ENCODE results near the gene STUB1.

Gene STUB1

DNA sequence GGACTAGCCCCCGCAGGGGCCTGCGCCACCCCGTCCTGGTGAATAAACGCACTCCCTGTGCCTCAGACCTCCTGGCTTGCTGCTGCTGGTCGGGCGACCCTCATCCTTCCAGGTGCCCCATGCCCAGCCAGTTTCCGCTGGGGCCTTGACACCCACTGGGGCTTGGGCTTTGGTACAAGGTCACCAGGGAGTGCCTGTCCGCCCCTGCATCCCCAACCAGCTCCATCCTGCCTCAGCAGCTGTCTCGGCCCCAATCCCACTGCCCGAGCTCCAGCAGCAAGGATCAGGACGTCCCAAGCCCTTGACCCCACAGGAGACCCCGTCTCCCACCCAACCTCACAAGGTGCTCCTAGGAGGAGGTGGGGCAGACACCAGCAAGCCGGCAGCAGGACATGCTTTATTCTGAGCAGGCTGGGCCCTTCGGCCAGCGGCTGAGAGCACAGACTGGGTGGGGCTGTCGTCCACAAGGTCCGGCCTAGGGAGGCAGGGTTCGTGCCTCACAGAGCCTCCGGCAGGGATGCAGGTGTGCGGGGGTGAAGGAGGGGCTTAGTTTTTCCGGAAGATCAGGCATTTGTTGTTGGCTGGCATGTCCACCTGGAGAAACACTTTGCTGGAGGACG lies 46.0 kb upstream of the STUB1 start:
- H3K4me3 ChIP-seq (replicated peaks; ENCODE audit: low read depth, low read length), result no peak overlapping the region
- TF ChIP-seq, protein P1, sequence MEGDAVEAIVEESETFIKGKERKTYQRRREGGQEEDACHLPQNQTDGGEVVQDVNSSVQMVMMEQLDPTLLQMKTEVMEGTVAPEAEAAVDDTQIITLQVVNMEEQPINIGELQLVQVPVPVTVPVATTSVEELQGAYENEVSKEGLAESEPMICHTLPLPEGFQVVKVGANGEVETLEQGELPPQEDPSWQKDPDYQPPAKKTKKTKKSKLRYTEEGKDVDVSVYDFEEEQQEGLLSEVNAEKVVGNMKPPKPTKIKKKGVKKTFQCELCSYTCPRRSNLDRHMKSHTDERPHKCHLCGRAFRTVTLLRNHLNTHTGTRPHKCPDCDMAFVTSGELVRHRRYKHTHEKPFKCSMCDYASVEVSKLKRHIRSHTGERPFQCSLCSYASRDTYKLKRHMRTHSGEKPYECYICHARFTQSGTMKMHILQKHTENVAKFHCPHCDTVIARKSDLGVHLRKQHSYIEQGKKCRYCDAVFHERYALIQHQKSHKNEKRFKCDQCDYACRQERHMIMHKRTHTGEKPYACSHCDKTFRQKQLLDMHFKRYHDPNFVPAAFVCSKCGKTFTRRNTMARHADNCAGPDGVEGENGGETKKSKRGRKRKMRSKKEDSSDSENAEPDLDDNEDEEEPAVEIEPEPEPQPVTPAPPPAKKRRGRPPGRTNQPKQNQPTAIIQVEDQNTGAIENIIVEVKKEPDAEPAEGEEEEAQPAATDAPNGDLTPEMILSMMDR (IDR thresholded peaks at IDR 0.05; ENCODE audit: low read depth, low read length, missing control alignments), result no peak
- DNase-seq (ENCODE audit: extremely low read depth, low read depth), result no peak

DNA sequence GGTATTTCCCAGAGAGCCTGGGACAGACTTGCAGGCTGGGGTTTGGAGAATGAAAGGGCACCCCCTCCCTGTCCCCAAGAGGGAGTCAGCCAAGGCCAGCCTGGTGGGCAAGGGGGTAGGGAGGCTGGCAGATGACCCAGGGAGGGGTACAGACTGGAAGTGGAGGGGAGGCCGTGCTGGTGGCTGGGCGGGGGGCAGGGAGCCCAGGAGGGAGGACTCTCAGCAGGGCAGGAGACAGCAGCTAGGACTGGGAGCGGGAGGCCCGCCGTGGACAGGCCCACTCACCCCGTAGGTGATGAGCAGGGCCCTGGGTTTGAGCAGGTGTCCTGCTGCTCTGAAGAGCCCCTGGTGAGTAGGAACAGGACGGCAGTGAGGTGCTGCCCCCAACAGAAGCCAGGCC lies 45.2 kb upstream of the STUB1 start:
- peak overlapping the region; percentile 87 for H3K4me3 ChIP-seq (replicated peaks; ENCODE audit: low read depth, low read length)
- TF ChIP-seq, protein P1 (IDR thresholded peaks at IDR 0.05; ENCODE audit: low read depth, low read length, missing control alignments), result no peak
- no peak for DNase-seq (ENCODE audit: extremely low read depth, low read depth)

DNA sequence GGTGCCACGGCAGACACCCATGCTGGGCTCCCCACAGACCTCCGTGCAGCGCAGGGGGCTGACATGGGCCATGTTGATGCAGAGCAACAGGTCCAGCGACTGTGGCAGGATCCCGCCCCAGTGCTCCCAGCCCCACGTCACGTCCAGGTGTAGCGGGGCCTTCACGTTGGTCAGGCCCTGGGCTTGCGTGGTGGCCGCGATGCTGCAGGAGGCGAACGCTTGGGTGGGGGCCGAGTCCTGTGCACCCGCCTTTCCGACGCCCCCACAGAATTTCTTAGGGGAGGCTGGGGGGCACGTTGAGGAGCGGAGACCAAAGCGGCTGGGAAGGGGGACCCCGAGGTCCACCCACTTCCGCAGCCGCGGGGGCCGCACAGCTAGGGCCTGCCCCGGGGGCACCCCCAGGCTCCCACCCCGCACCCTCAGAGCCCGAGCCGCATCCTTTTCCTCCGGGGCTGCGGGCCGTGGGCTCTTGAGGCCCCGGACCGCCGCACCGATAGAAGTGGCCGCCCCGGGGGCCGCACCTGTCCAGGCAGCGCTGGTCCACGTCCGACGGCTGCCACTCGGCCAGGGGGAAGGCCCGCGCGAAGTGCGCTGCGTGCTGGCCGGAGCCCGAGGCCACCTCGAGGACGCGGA lies 44.5 kb upstream of the STUB1 start:
- TF ChIP-seq, protein P1 (IDR thresholded peaks at IDR 0.05; ENCODE audit: low read depth, low read length, missing control alignments), result no peak
- DNase-seq (ENCODE audit: extremely low read depth, low read depth), result no peak
- peak overlapping the region; percentile 87 for H3K4me3 ChIP-seq (replicated peaks; ENCODE audit: low read depth, low read length)

DNA sequence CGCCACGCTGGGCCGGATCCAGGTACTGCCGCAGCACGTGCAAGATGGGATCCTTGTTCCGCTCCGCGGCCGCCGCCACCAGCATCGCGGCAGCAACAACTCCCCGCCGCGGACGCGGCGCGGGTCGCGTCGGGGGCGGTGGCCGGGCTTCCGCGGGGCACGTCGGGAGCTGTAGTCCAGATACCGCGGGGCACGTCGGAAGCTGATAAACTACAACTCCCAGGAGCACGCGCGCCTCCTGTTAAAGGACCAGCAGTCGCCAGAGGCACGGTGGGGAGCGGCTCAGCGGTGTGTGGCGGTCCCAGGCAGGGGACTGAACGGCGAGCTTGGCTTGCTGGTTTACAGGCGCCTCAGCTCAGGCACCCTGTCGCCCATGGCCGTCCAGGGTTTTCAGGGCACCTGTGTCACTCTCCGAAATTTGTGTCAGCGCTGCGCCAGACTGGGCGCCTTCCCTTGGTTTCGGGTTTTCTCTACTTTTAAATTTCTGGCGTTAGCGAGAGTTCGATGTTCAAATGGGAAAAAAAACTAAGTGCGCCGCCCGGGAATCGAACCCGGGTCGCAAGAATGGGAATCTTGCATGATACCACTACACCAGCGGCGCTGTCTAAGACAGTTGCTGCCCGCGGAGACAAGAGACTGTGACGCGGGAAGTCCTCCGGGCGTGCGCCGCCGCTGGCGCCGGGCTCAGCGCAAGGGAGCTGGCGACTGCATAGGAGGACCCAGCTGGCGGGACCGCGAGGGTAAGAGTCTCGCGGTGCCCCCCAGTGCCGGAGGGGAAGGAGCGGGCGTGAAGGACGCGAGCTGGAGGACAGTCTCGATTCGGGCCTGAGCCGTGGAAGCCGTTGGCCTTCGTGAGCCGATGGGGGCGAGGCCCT lies 43.8 kb upstream of the STUB1 start, which contains the start of gene METTL26:
METTL26 (minus strand) TSS at position 100 of the 875 bp plus-strand sequence; CDS start at position 85, 15 bp downstream.
- DNase-seq (ENCODE audit: extremely low read depth, low read depth), result no peak
- TF ChIP-seq, protein P1 (IDR thresholded peaks at IDR 0.05; ENCODE audit: low read depth, low read length, missing control alignments), result no peak
- H3K4me3 ChIP-seq (replicated peaks; ENCODE audit: low read depth, low read length), result peak within 1 kb of the TSS; percentile 87

DNA sequence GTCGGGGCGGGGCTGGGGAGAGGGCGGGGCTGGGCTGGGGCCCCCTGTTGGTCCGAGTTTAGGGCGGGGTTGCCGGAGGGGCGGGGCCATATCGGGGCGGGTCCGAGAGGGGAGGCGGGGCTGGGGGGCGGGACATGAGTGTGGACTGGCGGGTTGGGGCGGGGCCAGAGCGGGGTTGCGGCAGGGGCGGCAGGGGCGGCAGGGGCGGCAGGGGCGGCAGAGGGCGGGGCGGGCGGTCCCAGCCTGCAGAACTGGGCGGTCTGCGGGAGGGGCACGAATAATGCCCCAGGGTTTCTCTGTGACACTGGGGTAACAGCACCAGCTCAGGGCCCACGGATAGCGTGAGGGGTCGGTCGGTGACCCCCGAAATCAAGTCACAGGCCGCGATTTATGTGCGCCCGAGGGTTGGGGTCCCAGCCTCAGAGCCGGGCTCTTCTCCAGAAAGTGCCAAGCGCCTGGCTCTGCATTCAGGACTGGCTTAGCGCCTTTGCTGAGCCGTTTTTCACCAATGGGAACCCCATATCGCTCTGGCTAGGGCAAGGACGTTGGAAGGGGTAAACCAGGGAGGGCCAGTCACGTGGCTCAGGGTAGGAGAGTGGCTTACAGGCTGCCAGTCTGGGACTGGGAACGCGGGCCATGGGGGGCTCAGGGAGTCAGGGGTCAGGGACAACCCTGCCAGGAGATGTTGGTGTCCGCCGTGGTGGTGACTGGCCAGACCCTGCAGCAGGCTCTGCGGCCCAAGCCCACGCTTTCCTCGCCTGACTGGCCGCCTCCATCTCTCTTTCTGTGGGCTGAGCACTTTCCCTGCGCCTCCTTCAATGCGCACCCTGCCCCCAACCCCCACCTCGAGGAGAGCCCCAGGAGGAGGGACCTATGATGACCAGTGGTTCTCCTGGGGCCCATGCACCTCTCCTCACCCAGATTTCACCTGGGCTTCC lies 42.9 kb upstream of the STUB1 start:
- TF ChIP-seq, protein P1 (IDR thresholded peaks at IDR 0.05; ENCODE audit: low read depth, low read length, missing control alignments), result no peak
- peak overlapping the region; percentile 87 for H3K4me3 ChIP-seq (replicated peaks; ENCODE audit: low read depth, low read length)
- DNase-seq (ENCODE audit: extremely low read depth, low read depth), result no peak

DNA sequence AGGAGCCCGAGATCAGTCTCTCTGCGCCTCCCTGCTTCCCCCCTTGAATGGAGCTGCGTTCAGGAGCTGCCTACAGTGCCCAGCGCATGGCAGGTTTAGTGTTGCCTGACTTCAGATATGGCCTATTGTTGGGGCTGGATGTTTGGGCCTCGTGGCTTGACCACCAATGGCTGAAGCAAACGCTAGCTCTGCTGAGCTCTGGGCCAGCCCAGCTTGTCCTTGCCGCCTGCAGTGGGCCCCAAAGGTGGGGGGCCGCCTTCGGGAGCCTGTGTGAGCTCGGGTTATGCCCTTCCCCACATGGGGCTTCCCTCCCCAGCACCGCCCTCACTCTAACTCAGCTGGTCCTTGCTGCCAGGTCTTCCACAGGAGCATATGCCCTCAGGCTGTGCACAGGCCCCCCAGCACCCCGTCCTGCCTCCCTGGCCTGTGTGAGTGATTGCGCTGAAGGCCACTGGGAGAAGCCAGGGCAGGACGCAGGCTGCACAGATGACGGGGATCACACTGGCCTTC lies 42.1 kb upstream of the STUB1 start:
- TF ChIP-seq, protein P1 (IDR thresholded peaks at IDR 0.05; ENCODE audit: low read depth, low read length, missing control alignments), result no peak
- H3K4me3 ChIP-seq (replicated peaks; ENCODE audit: low read depth, low read length), result no peak overlapping the region
- no peak for DNase-seq (ENCODE audit: extremely low read depth, low read depth)

All from HFF-Myc (cell line).